GM12873 (cell line): ENCODE results near the gene AIPL1.

Experiments
- TF ChIP-seq, protein P1 (sequence below): IDR thresholded peaks from 2 replicates; pipeline ENCODE4 v1.5.1; 2012; ENCODE audit warnings: low read depth, mild to moderate bottlenecking, moderate library complexity, low read length, control low read depth; ENCODE audit not compliant: insufficient read depth; ENCODE audit errors: missing control alignments

Gene AIPL1

GRCh38 chr17:6458460-6458950 is 23.6 kb upstream of the AIPL1 start:
- TF ChIP-seq, protein P1, sequence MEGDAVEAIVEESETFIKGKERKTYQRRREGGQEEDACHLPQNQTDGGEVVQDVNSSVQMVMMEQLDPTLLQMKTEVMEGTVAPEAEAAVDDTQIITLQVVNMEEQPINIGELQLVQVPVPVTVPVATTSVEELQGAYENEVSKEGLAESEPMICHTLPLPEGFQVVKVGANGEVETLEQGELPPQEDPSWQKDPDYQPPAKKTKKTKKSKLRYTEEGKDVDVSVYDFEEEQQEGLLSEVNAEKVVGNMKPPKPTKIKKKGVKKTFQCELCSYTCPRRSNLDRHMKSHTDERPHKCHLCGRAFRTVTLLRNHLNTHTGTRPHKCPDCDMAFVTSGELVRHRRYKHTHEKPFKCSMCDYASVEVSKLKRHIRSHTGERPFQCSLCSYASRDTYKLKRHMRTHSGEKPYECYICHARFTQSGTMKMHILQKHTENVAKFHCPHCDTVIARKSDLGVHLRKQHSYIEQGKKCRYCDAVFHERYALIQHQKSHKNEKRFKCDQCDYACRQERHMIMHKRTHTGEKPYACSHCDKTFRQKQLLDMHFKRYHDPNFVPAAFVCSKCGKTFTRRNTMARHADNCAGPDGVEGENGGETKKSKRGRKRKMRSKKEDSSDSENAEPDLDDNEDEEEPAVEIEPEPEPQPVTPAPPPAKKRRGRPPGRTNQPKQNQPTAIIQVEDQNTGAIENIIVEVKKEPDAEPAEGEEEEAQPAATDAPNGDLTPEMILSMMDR, result no peak

DNA sequence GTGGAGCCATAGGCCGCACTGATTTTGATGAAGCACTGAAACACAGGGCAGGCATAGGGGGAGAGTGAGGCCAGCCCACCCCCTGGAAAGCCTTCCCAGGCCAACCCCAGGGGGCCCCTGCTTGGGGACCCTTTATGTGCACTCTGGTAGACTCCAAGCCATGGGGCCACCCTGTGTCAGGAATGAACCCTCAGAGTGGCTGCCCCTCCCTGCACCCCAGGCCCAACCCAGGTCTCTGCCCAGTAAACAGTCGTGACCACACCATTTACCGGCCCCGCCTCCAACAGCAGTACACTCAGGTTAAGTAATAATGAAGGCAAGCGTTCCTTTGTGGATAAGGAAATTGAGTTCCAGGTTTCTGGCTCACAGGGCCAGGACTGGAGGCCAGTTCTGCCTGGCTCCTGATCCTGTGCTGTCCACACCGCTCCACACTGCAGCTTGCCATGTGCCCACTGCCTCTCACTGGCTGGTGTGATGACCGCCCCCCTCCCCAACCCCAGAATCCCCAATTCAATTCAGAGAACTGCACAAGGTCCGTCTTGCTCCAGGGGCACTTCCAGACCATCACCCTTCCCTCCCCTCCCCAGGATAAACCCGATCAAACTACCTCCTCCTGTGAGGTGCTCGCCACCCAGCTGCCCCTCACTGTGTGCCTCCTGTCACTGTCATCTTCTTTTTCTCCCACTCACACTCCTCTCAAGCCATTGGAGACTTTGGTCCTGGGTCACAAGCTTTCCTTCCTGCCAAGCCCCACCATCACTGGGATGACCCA is 23.0 kb upstream of the AIPL1 start:
- TF ChIP-seq, protein P1, result no peak

DNA sequence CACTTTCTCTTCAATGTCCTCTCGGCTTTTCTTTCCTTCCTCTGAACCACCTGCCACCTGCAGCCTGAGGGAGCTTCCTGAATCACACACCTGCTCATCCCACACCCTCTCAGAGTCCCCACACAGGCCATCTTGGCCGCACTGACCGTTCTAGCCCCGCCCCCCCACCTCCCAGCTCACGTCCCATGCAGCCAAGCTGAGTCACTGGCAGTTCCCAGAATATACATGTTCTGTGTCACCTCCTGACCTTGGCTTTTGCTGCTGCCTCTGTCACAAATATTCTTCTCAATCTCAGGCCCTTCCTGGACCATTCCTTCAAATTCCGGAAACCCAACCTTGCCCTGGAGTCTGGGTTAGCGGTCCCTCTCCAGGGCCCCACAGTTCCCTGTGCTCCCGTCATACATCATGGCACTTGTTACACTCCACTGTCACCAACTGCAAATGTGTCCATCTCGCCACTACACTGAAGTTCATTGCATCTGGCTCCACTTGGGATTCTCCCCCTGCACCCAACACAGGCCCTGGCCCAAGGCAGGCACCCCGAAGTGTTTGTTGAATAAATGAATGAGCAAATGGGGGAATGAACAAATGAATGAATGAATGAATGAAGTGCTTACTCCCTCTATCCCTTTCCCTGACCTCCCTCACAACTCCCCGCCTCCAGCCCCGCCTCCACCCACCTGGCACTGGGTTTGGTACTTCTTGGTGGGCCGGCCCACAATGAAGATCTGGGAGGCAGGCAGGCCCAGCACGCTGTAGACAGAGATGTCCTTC is 22.2 kb upstream of the AIPL1 start:
- TF ChIP-seq, protein P1, result no peak

GRCh38 chr17:6456321-6456720 is 21.4 kb upstream of the AIPL1 start:
- TF ChIP-seq, protein P1, result no peak

- TF ChIP-seq, protein P1, result no peak
These were observed 20.4 kb upstream of the AIPL1 start for GRCh38 chr17:6455321-6455705.

DNA sequence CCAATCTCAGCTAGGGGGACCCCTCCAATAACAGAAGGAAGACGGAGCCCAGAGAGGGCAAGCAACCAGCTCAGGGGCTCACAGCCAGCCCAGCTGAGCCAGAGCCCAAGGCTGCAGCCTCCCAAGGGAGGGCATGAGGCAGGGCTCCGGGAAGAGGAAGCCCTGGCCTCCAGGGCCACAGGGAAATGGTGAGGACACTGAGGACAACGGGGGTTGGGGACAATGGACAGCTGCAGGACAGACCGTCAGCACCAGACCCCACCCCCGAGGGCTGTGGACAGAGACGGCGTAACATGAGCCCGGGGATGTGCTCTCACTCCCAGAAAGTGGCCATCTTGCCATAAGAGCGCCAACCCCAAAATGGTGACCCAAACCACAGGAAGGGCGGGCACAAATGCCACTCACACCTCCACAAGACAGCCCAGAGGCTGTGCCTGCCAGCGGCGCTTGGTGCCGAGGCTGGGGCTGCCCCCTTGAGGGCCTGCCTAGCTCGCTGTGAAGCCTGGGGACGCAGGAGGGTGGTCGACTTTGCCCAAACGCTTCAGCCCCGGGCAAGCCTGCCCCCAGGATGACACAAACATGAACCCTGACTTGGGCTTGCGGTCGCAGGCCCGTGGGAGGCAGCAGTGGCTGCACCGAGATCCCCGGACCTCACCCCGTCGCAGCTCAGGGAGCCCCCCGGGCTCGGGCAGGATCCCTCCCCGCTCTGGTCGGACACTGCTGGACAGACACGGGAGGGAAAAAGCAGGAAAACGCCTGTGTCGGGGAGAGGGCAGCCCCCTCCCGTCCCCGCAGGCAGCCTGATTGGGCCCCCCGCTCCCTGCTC is 19.8 kb upstream of the AIPL1 start:
- TF ChIP-seq, protein P1, result no peak
